ENCODE data around the gene HOXA5.

HOXA5 gene

DNA sequence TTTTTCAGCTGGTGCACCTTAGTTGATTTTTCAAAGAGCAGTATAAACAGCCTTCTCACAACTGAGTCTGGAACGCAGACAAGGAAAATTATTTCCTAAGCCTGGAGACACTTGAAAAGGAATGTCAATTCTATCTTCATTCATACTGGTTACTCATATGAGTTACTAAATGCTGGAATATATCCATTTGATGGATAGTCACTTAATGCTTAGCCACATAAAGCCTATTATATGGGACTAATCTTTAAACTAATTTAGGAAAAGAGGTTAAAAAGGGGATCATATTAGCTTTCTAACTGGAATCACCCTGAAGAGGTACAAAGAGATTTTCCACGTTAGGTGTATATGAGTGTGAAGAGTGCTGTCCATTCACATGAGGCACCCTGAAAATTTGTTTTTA, 11.3 kb downstream of the HOXA5 start:
- Histone ChIP-seq H3K79me2 (no peaks in the 10 kb centered on the region), H3K4me2 (ENCODE audit: low read length) (no peak overlapping the region), H2AFZ (no peak overlapping the region), H3K27ac (no peak overlapping the region), H3K9ac (no peak overlapping the region), H3K4me3 (ENCODE audit: low read depth, low read length) (no peak overlapping the region), H3K36me3 (ENCODE audit: control insufficient read depth, insufficient read depth, low read length) (no peaks in the 10 kb centered on the region), H3K9me3 (ENCODE audit: control insufficient read depth, low read length) (no peaks in the 10 kb centered on the region), H3K27me3 (ENCODE audit: control insufficient read depth, insufficient read depth, low read length) (no peaks in the 10 kb centered on the region), H3K4me1 (no peaks in the 10 kb centered on the region)
- TF ChIP-seq, protein P1, sequence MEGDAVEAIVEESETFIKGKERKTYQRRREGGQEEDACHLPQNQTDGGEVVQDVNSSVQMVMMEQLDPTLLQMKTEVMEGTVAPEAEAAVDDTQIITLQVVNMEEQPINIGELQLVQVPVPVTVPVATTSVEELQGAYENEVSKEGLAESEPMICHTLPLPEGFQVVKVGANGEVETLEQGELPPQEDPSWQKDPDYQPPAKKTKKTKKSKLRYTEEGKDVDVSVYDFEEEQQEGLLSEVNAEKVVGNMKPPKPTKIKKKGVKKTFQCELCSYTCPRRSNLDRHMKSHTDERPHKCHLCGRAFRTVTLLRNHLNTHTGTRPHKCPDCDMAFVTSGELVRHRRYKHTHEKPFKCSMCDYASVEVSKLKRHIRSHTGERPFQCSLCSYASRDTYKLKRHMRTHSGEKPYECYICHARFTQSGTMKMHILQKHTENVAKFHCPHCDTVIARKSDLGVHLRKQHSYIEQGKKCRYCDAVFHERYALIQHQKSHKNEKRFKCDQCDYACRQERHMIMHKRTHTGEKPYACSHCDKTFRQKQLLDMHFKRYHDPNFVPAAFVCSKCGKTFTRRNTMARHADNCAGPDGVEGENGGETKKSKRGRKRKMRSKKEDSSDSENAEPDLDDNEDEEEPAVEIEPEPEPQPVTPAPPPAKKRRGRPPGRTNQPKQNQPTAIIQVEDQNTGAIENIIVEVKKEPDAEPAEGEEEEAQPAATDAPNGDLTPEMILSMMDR (IDR thresholded peaks at IDR 0.05): no peak

- H3K9me3 ChIP-seq (ENCODE audit: control insufficient read depth, low read length): no peaks in the 10 kb centered on the region
- H3K4me3 ChIP-seq (ENCODE audit: low read depth, low read length): peak overlapping the region; percentile 77
- no peaks in the 10 kb centered on the region for H3K4me1 ChIP-seq
- H3K9ac ChIP-seq: no peak overlapping the region
- H3K79me2 ChIP-seq: no peaks in the 10 kb centered on the region
- peak overlapping the region; percentile 98 for H3K4me2 ChIP-seq (ENCODE audit: low read length)
- no peak overlapping the region for H2AFZ ChIP-seq
- H3K27ac ChIP-seq: no peak overlapping the region
- no peaks in the 10 kb centered on the region for H3K27me3 ChIP-seq (ENCODE audit: control insufficient read depth, insufficient read depth, low read length)
- no peaks in the 10 kb centered on the region for H3K36me3 ChIP-seq (ENCODE audit: control insufficient read depth, insufficient read depth, low read length)
- TF ChIP-seq, protein P1 (IDR thresholded peaks at IDR 0.05): no peak
Measured at GRCh38 chr7:27131390-27131819, 12.1 kb downstream of the HOXA5 start.

- no peak within 1 kb of the TSS for H3K9ac ChIP-seq
Measured at GRCh38 chr7:27130540-27131389, 12.7 kb downstream of the HOXA5 start, which contains the start of gene HOXA4. Gene HOXA4 (minus strand): TSS chr7:27130757. CDS start chr7:27130733, 24 bp downstream.

GRCh38 chr7:27129729-27130539, 13.5 kb downstream of the HOXA5 start:
- Histone ChIP-seq H2AFZ (no peak overlapping the region), H3K27ac (peak overlapping the region; percentile 16), H3K4me2 (ENCODE audit: low read length) (peak overlapping the region; percentile 98), H3K79me2 (no peaks in the 10 kb centered on the region), H3K4me3 (ENCODE audit: low read depth, low read length) (peak overlapping the region; percentile 88), H3K9me3 (ENCODE audit: control insufficient read depth, low read length) (no peaks in the 10 kb centered on the region), H3K36me3 (ENCODE audit: control insufficient read depth, insufficient read depth, low read length) (no peaks in the 10 kb centered on the region), H3K27me3 (ENCODE audit: control insufficient read depth, insufficient read depth, low read length) (no peaks in the 10 kb centered on the region), H3K9ac (no peak overlapping the region), H3K4me1 (no peaks in the 10 kb centered on the region)
- TF ChIP-seq, protein P1 (IDR thresholded peaks at IDR 0.05): no peak

More at GRCh38 chr7:27130540-27131389, 12.7 kb downstream of the HOXA5 start, which contains the start of gene HOXA4:
- Histone ChIP-seq H3K4me1 (no peaks in the 10 kb centered on the region), H3K79me2 (no peaks in the 10 kb centered on the region), H3K27ac (peak within 1 kb of the TSS; percentile 16), H3K4me2 (ENCODE audit: low read length) (peak within 1 kb of the TSS; percentile 98), H3K9me3 (ENCODE audit: control insufficient read depth, low read length) (no peaks in the 10 kb centered on the region), H3K27me3 (ENCODE audit: control insufficient read depth, insufficient read depth, low read length) (no peaks in the 10 kb centered on the region), H3K36me3 (ENCODE audit: control insufficient read depth, insufficient read depth, low read length) (no peaks in the 10 kb centered on the region), H3K4me3 (ENCODE audit: low read depth, low read length) (peak within 1 kb of the TSS; percentile 88), H2AFZ (peak within 1 kb of the TSS; percentile 48)
- TF ChIP-seq, protein P1 (IDR thresholded peaks at IDR 0.05): no peak

Measured in parathyroid adenoma (tissue), 2 donors.